Left lung (tissue), 10 donors: ENCODE results near the gene PDLIM7. TPM values are rescaled to one million over a fixed set of nuclear protein-coding genes. Genes with fewer than 3 reads are reported as not detected.

Experiments used
- ATAC-seq: fragments of 200-7000 bp; cut with Tn5 transposase; one replicate; pipeline ENCODE4 v1.9.1; 2020; ENCODE audit warnings: moderate library complexity
- DNase-seq, 4 donors: peaks; one replicate each; pipeline ENCODE4 v3.0.0-alpha.2; 2013 to 2020
- H3K27ac ChIP-seq, 2 donors: fragments of 200-600 bp; sonication (generic) in 1 of 2; one replicate each; pipeline versions ENCODE4 v1.5.0 to v1.8.0; 2020 to 2021
- H3K27me3 ChIP-seq, 2 donors: fragments of 200-600 bp; sonication (generic) in 1 of 2; one replicate each; pipeline versions ENCODE4 v1.5.0 to v1.8.0; 2020 to 2021
- H3K36me3 ChIP-seq, 2 donors: fragments of 200-600 bp; sonication (generic) in 1 of 2; one replicate each; pipeline versions ENCODE4 v1.5.0 to v1.8.0; 2020 to 2021
- H3K4me1 ChIP-seq, 2 donors: fragments of 200-600 bp; one replicate each; pipeline ENCODE4 v1.8.0; 2021
- H3K4me3 ChIP-seq, 2 donors: fragments of 200-600 bp; sonication (generic) in 1 of 2; one replicate each; pipeline versions ENCODE4 v1.5.0 to v1.8.0; 2020 to 2021; ENCODE audit warnings: mild to moderate bottlenecking in 1 of 2
- H3K9me3 ChIP-seq, 2 donors: fragments of 200-600 bp; sonication (generic) in 1 of 2; one replicate each; pipeline versions ENCODE4 v1.5.0 to v1.8.0; 2020 to 2021
- intact Hi-C, 2 donors: fragments of 100-400 bp; cut with DNase I; formaldehyde crosslinking; loops; one replicate each; pipeline versions ENCODE4 v1.11.2 to v1.14.2; 2022
- polyA plus RNA-seq, 6 donors: library from polyadenylated mRNA; unstranded; fragments of 120-200 nt; gene quantifications; one replicate each; pipeline ENCODE4 v1.2.1, GENCODE V29; 2013; ENCODE audit not compliant: insufficient read length in 6 of 6
- total RNA-seq, 2 donors: library from RNA; stranded (reverse); fragmentation: NEBNext Ultra II Directional; extraction: Animal tissue kit (Norgen Biotek cat#: 25700); gene quantifications; one replicate each; pipeline ENCODE4 v1.2.1, GENCODE V29; 2021
- TF ChIP-seq, protein P1 (sequence below), 2 donors: fragments of 200-600 bp; sonication (generic) in 1 of 2; IDR thresholded peaks; one replicate each; pipeline versions ENCODE4 v1.5.0 to v1.8.0; 2021; ENCODE audit warnings: antibody characterized with exemption in 2 of 2
- donor health status: DM: no; HTN: yes; CAD: no.
- donor health status: DM: no; HTN: no; CAD: no.

Gene PDLIM7
- total and polyA plus RNA-seq, 8 donors: 60.9 to 141 (median 90.2) TPM

DNA sequence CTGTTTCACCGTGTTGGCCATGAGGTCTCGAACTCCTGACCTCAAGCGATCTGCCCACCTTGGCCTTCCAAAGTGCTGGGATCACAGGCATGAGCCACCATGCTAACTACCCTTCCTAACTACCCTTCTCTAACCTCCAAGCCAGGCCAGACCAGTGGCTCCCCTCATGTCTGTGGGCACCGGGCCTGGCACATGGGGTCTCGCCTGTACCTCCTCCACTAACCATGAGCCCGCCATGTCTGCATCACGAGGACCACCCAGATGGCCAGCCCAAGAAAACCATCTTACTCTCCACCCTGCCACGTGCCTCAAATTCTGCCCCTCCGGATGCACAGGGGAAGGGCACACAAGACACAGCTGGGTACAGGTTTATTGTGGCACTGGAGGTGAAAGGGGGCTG is 14.4 kb downstream of the PDLIM7 start:
- Histone ChIP-seq H3K27me3 (no peaks in the 10 kb centered on the region), H3K4me1 (peaks cover 20 to 25% of the 10 kb centered on the region in 2 donors), H3K36me3 (peaks cover 0 to 70% of the 10 kb centered on the region in 2 donors), H3K27ac (no peak overlapping the region), H3K4me3 (no peak overlapping the region), H3K9me3 (no peaks in the 10 kb centered on the region)
- DNase-seq: no peak
- TF ChIP-seq, protein P1, sequence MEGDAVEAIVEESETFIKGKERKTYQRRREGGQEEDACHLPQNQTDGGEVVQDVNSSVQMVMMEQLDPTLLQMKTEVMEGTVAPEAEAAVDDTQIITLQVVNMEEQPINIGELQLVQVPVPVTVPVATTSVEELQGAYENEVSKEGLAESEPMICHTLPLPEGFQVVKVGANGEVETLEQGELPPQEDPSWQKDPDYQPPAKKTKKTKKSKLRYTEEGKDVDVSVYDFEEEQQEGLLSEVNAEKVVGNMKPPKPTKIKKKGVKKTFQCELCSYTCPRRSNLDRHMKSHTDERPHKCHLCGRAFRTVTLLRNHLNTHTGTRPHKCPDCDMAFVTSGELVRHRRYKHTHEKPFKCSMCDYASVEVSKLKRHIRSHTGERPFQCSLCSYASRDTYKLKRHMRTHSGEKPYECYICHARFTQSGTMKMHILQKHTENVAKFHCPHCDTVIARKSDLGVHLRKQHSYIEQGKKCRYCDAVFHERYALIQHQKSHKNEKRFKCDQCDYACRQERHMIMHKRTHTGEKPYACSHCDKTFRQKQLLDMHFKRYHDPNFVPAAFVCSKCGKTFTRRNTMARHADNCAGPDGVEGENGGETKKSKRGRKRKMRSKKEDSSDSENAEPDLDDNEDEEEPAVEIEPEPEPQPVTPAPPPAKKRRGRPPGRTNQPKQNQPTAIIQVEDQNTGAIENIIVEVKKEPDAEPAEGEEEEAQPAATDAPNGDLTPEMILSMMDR (IDR thresholded peaks at IDR 0.05): no peak
- ATAC-seq: no peak
- intact Hi-C loops: no loop called here

DNA sequence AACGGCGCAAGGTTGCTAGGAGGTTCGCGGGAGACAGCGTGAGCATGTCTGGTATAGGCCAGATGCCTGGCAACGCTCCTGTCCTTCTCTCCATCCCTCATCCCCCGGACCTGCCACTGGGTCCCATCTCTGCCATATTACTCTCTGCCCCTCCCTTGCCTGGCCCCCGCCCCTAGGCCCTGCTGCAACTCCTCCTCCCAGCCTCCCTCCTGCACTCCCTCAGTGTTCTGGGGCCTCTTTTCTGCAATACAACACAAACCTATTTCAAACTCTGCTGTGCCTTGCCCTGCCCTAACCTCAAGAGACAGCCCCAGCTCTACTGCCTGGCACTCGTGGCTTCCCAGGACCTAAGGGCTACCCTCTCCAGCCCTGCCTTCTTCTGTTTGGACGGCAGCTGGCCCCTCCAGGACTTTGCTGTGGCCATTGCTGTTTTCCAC is 15.0 kb downstream of the PDLIM7 start:
- H3K4me3 ChIP-seq: no peak overlapping the region
- H3K36me3 ChIP-seq: peaks cover 0 to 64% of the 10 kb centered on the region in 2 donors
- no peaks in the 10 kb centered on the region for H3K9me3 ChIP-seq
- peaks cover 20 to 31% of the 10 kb centered on the region in 2 donors for H3K4me1 ChIP-seq
- ATAC-seq (no peak), DNase-seq (no peak)
- no peak overlapping the region for H3K27ac ChIP-seq
- no peaks in the 10 kb centered on the region for H3K27me3 ChIP-seq
- intact Hi-C loops: no loop called here
- TF ChIP-seq, protein P1 (IDR thresholded peaks at IDR 0.05): no peak

DNA sequence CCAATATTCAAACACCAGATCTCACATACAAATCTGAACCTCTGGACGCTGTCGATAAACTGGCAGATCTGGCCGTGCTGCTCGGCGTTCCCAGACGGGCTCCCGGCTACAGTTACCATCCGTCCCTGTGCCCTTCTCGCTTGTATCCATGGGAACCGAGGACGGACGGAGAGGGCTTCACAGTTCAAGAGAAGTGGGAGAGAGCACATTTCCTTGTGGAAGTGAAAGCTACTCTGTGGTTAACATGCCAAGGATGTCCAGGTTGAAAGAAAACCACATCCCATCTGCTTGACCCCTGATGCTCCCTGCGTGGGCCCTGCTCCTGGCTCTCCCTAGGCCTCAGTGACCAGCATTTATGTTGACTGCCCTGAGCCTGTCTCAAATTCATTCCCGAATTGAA is 17.6 kb downstream of the PDLIM7 start:
- Histone ChIP-seq H3K4me3 (no peak overlapping the region), H3K36me3 (peaks cover 0 to 38% of the 10 kb centered on the region in 2 donors), H3K27ac (peak overlapping the region; percentile 26 to 73), H3K4me1 (peaks cover 20 to 36% of the 10 kb centered on the region in 2 donors), H3K9me3 (no peaks in the 10 kb centered on the region), H3K27me3 (peaks cover 0 to 2% of the 10 kb centered on the region in 2 donors)
- TF ChIP-seq, protein P1 (IDR thresholded peaks at IDR 0.05): no peak
- ATAC-seq: peak; percentile 1
- intact Hi-C loops: no loop called here
- no peak for DNase-seq

DNA sequence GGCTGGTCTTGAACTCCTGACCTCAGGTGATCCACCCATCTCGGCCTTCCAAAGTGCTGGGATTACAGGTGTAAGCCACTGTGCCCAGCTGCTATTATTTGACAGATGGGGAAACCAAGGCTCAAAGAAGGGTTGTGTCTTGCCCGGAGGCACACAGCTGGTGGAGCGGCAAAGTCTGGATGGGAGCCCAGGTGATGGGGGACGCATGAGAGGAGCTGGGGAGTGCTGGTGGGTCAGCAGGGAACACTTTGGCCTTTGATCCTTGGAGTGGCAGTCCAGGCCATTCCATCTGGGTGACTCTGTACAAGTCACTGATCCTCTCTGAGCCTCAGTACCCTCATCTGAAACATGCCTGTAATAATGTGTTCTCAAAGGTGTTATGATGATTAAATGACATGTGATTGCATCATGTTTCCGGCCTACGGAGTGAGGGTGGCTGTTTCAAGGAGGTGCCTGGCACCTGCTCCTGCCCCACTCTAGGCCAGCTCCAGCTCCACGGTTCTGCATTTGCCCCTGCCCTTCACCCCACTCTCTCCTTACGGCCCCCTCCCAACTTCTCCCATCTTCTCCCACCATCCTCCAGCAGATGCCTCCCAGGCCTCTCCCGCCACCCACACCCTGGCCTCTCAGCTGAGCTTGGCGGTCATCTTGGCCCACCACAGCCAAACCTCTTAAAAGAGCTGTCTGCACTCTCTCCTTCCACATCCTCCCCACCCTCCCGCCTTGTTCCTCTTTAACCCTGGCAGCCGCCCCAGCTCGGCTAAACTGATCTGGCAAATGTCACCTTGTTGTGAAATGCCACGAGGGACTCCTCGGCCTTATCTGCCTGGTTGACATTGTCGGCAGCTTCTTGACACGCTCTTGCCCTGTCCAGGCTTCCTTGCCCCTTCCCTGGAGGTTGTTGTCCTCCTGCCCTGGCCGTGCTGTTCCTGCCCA is 18.4 kb downstream of the PDLIM7 start:
- peaks cover 20 to 36% of the 10 kb centered on the region in 2 donors for H3K4me1 ChIP-seq
- no peaks in the 10 kb centered on the region for H3K9me3 ChIP-seq
- TF ChIP-seq, protein P1 (IDR thresholded peaks at IDR 0.05): no peak
- peaks cover 0 to 10% of the 10 kb centered on the region in 2 donors for H3K27me3 ChIP-seq
- peak overlapping the region; percentile 26 to 73 for H3K27ac ChIP-seq
- H3K4me3 ChIP-seq: no peak overlapping the region
- peak; percentile 63 for ATAC-seq
- DNase-seq: peak in 3 of 4 donors; percentile 79 to 86 (median 80)
- peaks cover 0 to 30% of the 10 kb centered on the region in 2 donors for H3K36me3 ChIP-seq
- intact Hi-C loops: no loop called here
